Smooth muscle cell (in vitro differentiated cells): ENCODE data around the gene DIP2C. TPM values are rescaled to one million over a fixed set of nuclear protein-coding genes. Genes with fewer than 3 reads are reported as not detected.

Source experiments
- DNase-seq: peaks from one replicate; lab custom pipeline; 2025; ENCODE audit not compliant: unreplicated experiment; lab: John Stamatoyannopoulos, UW
- H2AFZ ChIP-seq: fragments of 200-600 bp; sonication (generic); 2 replicates; pipeline ENCODE4 v1.6.0; 2016; ENCODE audit warnings: antibody characterized with exemption, low read depth, mild to moderate bottlenecking
- H3F3A ChIP-seq: fragments of 200-600 bp; sonication (generic); 2 replicates; pipeline ENCODE4 v1.6.0; 2017; ENCODE audit warnings: antibody characterized with exemption, low read depth
- H3K27ac ChIP-seq: fragments of 200-600 bp; sonication (generic); 2 replicates; pipeline ENCODE4 v1.5.1; 2016; ENCODE audit warnings: low read depth, mild to moderate bottlenecking
- H3K27me3 ChIP-seq: fragments of 200-600 bp; sonication (generic); 2 replicates; pipeline ENCODE4 v1.6.1; 2016; ENCODE audit warnings: low read depth, mild to moderate bottlenecking
- H3K36me3 ChIP-seq: fragments of 200-600 bp; sonication (generic); 2 replicates; pipeline ENCODE4 v1.5.1; 2016; ENCODE audit warnings: low read depth
- H3K4me1 ChIP-seq: fragments of 200-600 bp; sonication (generic); 2 replicates; pipeline ENCODE4 v1.5.1; 2016; ENCODE audit warnings: low read depth
- H3K4me2 ChIP-seq: fragments of 200-600 bp; sonication (generic); 2 replicates; pipeline ENCODE4 v1.6.0; 2016; ENCODE audit warnings: mild to moderate bottlenecking
- H3K4me3 ChIP-seq: fragments of 200-600 bp; sonication (generic); 2 replicates; pipeline ENCODE4 v1.5.1; 2016; ENCODE audit warnings: mild to moderate bottlenecking
- H3K79me2 ChIP-seq: fragments of 200-600 bp; sonication (generic); 2 replicates; pipeline ENCODE4 v1.6.0; 2016; ENCODE audit warnings: low read depth, mild to moderate bottlenecking
- H3K9ac ChIP-seq: fragments of 200-600 bp; sonication (generic); 2 replicates; pipeline ENCODE4 v1.6.0; 2016; ENCODE audit warnings: low read depth
- H3K9me3 ChIP-seq: fragments of 200-600 bp; sonication (generic); replicated peaks from 2 replicates; pipeline ENCODE4 v1.5.1; 2016; ENCODE audit warnings: low read depth
- H4K20me1 ChIP-seq: fragments of 200-600 bp; sonication (generic); 2 replicates; pipeline ENCODE4 v1.6.0; 2016; ENCODE audit warnings: low read depth
- CTCF ChIP-seq: fragments of 200-600 bp; sonication (generic); IDR thresholded peaks from 2 replicates; pipeline ENCODE4 v1.5.1; 2017; ENCODE audit warnings: borderline replicate concordance, mild to moderate bottlenecking, antibody characterized with exemption; ENCODE audit not compliant: insufficient read depth, poor library complexity, severe bottlenecking
- WGBS: methylation state at CpG from one replicate; pipeline ENCODE4 v1.1.7; 2016; ENCODE audit warnings: low lambda C conversion rate; 5-methylcytosine and 5-hydroxymethylcytosine counted together
- polyA plus RNA-seq: library from polyadenylated mRNA; unstranded; fragments of >200 nt; fragmentation: Nextera tagmentation; extraction: Ambion mirVana; gene quantifications from 2 replicates; pipeline ENCODE4 v1.2.1, GENCODE V29; 2016
- total RNA-seq: library from RNA; depleted of rRNA; stranded (reverse); fragments of >200 nt; gene quantifications from 2 replicates; pipeline ENCODE4 v1.2.3, GENCODE V29; 2014

Gene DIP2C
- total and polyA plus RNA-seq, 2 experiments from 2014 or later, result 14.9 to 15.3 TPM

DNA sequence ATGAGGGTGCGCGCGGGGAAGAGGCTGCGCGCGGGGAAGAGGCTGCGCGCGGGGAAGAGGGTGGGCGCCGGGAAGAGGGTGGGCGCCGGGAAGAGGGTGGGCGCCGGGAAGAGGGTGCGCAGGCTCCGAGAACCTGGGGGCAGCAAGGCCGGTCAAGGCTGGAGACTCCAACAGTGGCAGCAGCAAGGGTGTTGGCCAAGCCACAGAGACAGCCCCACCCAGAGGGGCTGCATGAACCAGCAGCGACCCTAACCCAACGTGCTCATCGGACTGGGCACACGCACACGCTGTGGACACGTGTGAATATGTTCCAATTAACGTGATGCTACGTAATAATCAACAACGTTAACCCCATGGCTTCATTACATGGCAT is 48.8 kb downstream of the DIP2C start:
- TF ChIP-seq CTCF, result no peak
- H3K4me2 ChIP-seq, result no peak overlapping the region
- no peaks in the 10 kb centered on the region for H3K27me3 ChIP-seq
- H3K9ac ChIP-seq, result no peak overlapping the region
- no peak overlapping the region for H3K4me3 ChIP-seq
- peaks cover 97% of the 10 kb centered on the region for H4K20me1 ChIP-seq
- peaks cover 3% of the 10 kb centered on the region for H3K4me1 ChIP-seq
- peaks cover 84% of the 10 kb centered on the region for H3K79me2 ChIP-seq
- no peak overlapping the region for H3K27ac ChIP-seq
- H2AFZ ChIP-seq, result no peak overlapping the region
- H3F3A ChIP-seq, result no peaks in the 10 kb centered on the region
- no peaks in the 10 kb centered on the region for H3K36me3 ChIP-seq
- 98% methylated on average over 10 of the region's 27 CpGs for WGBS
- no peak for DNase-seq
- H3K9me3 ChIP-seq, result no peaks in the 10 kb centered on the region

- Histone ChIP-seq H3K79me2 (peaks cover 84% of the 10 kb centered on the region), H3K4me2 (no peak overlapping the region), H2AFZ (no peak overlapping the region), H3K4me3 (no peak overlapping the region), H3F3A (no peaks in the 10 kb centered on the region), H4K20me1 (peaks cover 98% of the 10 kb centered on the region), H3K9ac (no peak overlapping the region), H3K27ac (no peak overlapping the region), H3K9me3 (no peaks in the 10 kb centered on the region), H3K36me3 (no peaks in the 10 kb centered on the region), H3K4me1 (peaks cover 3% of the 10 kb centered on the region), H3K27me3 (no peaks in the 10 kb centered on the region)
- no peak for TF ChIP-seq CTCF
- DNase-seq, result no peak
- WGBS, result 96% methylated on average over 64 of the region's 64 CpGs
These were observed 49.5 kb downstream of the DIP2C start for GRCh38 chr10:639751-640672.

DNA sequence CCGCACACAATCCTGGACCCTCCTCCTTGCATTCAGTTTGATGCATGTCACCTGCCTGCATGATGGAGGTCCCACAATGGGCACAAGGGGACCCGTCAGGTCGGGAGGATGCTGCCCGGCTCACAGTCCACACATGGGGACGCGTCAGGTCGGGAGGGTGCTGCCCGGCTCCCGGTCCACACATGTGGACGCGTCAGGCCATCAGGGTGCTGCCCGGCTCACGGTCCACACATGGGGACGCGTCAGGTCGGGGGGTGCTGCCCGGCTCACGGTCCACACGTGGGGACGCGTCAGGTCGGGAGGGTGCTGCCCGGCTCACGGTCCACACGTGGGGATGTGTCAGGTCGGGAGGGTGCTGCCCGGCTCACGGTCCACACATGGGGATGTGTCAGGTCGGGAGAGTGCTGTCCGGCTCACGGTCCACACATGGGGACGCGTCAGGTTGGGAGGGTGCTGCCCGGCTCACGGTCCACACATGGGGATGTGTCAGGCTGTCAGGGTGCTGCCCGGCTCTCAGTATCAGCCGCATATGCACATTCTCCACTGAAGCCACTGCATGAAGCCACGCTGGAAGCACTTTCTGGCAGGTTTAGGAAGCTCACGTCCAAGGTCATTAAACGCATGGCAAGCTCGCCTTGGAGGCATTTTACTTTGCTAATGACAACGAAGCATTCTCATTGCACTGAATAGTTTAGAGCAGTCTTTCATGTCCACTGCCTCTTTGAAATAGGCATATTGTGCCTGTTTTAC is 50.3 kb downstream of the DIP2C start:
- Histone ChIP-seq H3K9me3 (no peaks in the 10 kb centered on the region), H3K36me3 (no peaks in the 10 kb centered on the region), H4K20me1 (peaks cover 98% of the 10 kb centered on the region), H3K27ac (no peak overlapping the region), H2AFZ (no peak overlapping the region), H3K27me3 (no peaks in the 10 kb centered on the region), H3K4me2 (no peak overlapping the region), H3F3A (no peaks in the 10 kb centered on the region), H3K79me2 (peaks cover 84% of the 10 kb centered on the region), H3K4me3 (no peak overlapping the region), H3K9ac (no peak overlapping the region), H3K4me1 (peaks cover 3% of the 10 kb centered on the region)
- no peak for TF ChIP-seq CTCF
- WGBS, result 92% methylated on average over 40 of the region's 42 CpGs
- DNase-seq, result no peak
